Suprapubic skin (tissue), 4 donors: ENCODE results near the gene ETV6. TPM values are rescaled to one million over a fixed set of nuclear protein-coding genes. Genes with fewer than 3 reads are reported as not detected.

Experiments
- DNase-seq, 2 donors: peaks; one replicate each; pipeline ENCODE4 v3.0.0-alpha.2; 2019; ENCODE audit warnings: low spot score in 2 of 2
- H3K27ac ChIP-seq: fragments of 200-600 bp; sonication (generic); one replicate; pipeline ENCODE4 v1.5.1; 2019
- H3K27me3 ChIP-seq: fragments of 200-600 bp; sonication (generic); one replicate; pipeline ENCODE4 v1.5.1; 2019
- H3K36me3 ChIP-seq: fragments of 200-600 bp; sonication (generic); one replicate; pipeline ENCODE4 v1.5.1; 2019
- H3K4me1 ChIP-seq: fragments of 200-600 bp; sonication (generic); one replicate; pipeline ENCODE4 v1.5.1; 2019
- H3K4me3 ChIP-seq: fragments of 200-600 bp; sonication (generic); one replicate; pipeline ENCODE4 v1.5.1; 2019; ENCODE audit warnings: mild to moderate bottlenecking
- H3K9me3 ChIP-seq: fragments of 200-600 bp; sonication (generic); one replicate; pipeline ENCODE4 v1.5.1; 2019
- CTCF ChIP-seq, 2 donors: fragments of 200-600 bp in 1 of 2; fragments of 450-650 bp in 1 of 2; sonication (generic) in 1 of 2; IDR thresholded peaks; one replicate each; pipeline ENCODE4 v1.5.1; 2016 to 2019; ENCODE audit warnings: antibody characterized with exemption in 2 of 2, mild to moderate bottlenecking in 1 of 2, moderate library complexity in 1 of 2
- EP300 ChIP-seq: sonication (generic); formaldehyde crosslinking; IDR thresholded peaks from one replicate; pipeline ENCODE4 v1.6.1; 2017; ENCODE audit warnings: antibody characterized with exemption
- POLR2A ChIP-seq, 2 donors: fragments of 450-650 bp; IDR thresholded peaks; one replicate each; pipeline ENCODE4 v1.6.1; 2017; ENCODE audit warnings: antibody characterized with exemption in 2 of 2, mild to moderate bottlenecking in 2 of 2, moderate library complexity in 2 of 2
- POLR2AphosphoS5 ChIP-seq, 3 donors: sonication (generic); formaldehyde crosslinking; IDR thresholded peaks; one replicate each; pipeline ENCODE4 v1.6.1; 2017; ENCODE audit warnings: antibody characterized with exemption in 3 of 3
- WGBS: methylation state at CpG from one replicate; pipeline ENCODE4 v1.1.5; 2018; 5-methylcytosine and 5-hydroxymethylcytosine counted together
- total RNA-seq, 4 donors: library from RNA; depleted of rRNA; stranded (reverse); fragments of >200 nt; gene quantifications; one replicate each; pipeline ENCODE4 v1.1.0, GENCODE V29; 2016

Gene ETV6
- total RNA-seq, 4 donors from 2014 or later = 16.9 to 41.4 (median 25.1) TPM

GRCh38 chr12:11651785-11652184 lies 2.3 kb downstream of the ETV6 start:
- TF ChIP-seq CTCF (IDR thresholded peaks at IDR 0.05) (no peak), POLR2AphosphoS5 (IDR thresholded peaks at IDR 0.05) (no peak), EP300 (no peak), POLR2A (IDR thresholded peaks at IDR 0.05) (no peak)
- Histone ChIP-seq H3K27ac (peak overlapping the region; percentile 99), H3K9me3 (no peaks in the 10 kb centered on the region), H3K4me1 (peaks cover 46% of the 10 kb centered on the region), H3K36me3 (no peaks in the 10 kb centered on the region), H3K27me3 (no peaks in the 10 kb centered on the region), H3K4me3 (peak overlapping the region; percentile 88)
- DNase-seq = no peak
- 27% methylated on average over 6 of the region's 6 CpGs for WGBS

- no peaks in the 10 kb centered on the region for H3K9me3 ChIP-seq
- H3K4me3 ChIP-seq = peak overlapping the region; percentile 88
- H3K27ac ChIP-seq = peak overlapping the region; percentile 99
- no peaks in the 10 kb centered on the region for H3K36me3 ChIP-seq
- WGBS = 48% methylated on average over 16 of the region's 16 CpGs
- no peak for DNase-seq
- peak in 1 of 3 donors; percentile 17 for TF ChIP-seq POLR2AphosphoS5 (IDR thresholded peaks at IDR 0.05)
- TF ChIP-seq POLR2A (IDR thresholded peaks at IDR 0.05) = no peak
- peaks cover 51% of the 10 kb centered on the region for H3K4me1 ChIP-seq
- no peaks in the 10 kb centered on the region for H3K27me3 ChIP-seq
Measured at GRCh38 chr12:11652351-11653040, 3.0 kb downstream of the ETV6 start.

GRCh38 chr12:11653215-11653753 lies 3.8 kb downstream of the ETV6 start:
- Histone ChIP-seq H3K4me3 (peak overlapping the region; percentile 88), H3K9me3 (no peaks in the 10 kb centered on the region), H3K27ac (peak overlapping the region; percentile 99), H3K27me3 (no peaks in the 10 kb centered on the region), H3K36me3 (no peaks in the 10 kb centered on the region), H3K4me1 (peaks cover 50% of the 10 kb centered on the region)
- 64% methylated on average over 7 of the region's 7 CpGs for WGBS
- no peak for TF ChIP-seq POLR2AphosphoS5 (IDR thresholded peaks at IDR 0.05)
- no peak for TF ChIP-seq EP300
- no peak for TF ChIP-seq POLR2A (IDR thresholded peaks at IDR 0.05)
- TF ChIP-seq CTCF (IDR thresholded peaks at IDR 0.05) = no peak
- DNase-seq = no peak

GRCh38 chr12:11654338-11654737 lies 4.9 kb downstream of the ETV6 start:
- no peak overlapping the region for H3K4me3 ChIP-seq
- TF ChIP-seq POLR2AphosphoS5 (IDR thresholded peaks at IDR 0.05) (no peak), CTCF (IDR thresholded peaks at IDR 0.05) (no peak), POLR2A (IDR thresholded peaks at IDR 0.05) (no peak), EP300 (no peak)
- no peak overlapping the region for H3K27ac ChIP-seq
- no peak for DNase-seq
- H3K4me1 ChIP-seq = peaks cover 54% of the 10 kb centered on the region
- H3K36me3 ChIP-seq = no peaks in the 10 kb centered on the region
- 83% methylated on average over 4 of the region's 4 CpGs for WGBS
- H3K9me3 ChIP-seq = no peaks in the 10 kb centered on the region
- H3K27me3 ChIP-seq = no peaks in the 10 kb centered on the region

- Histone ChIP-seq H3K9me3 (no peaks in the 10 kb centered on the region), H3K4me1 (peaks cover 56% of the 10 kb centered on the region), H3K27me3 (no peaks in the 10 kb centered on the region), H3K27ac (no peak overlapping the region), H3K36me3 (no peaks in the 10 kb centered on the region), H3K4me3 (no peak overlapping the region)
- no peak for DNase-seq
- TF ChIP-seq EP300 (no peak), CTCF (IDR thresholded peaks at IDR 0.05) (no peak), POLR2A (IDR thresholded peaks at IDR 0.05) (no peak)
- WGBS = 91% methylated on average over 2 of the region's 2 CpGs
Measured at GRCh38 chr12:11654802-11655201, 5.3 kb downstream of the ETV6 start.
